HG02938 (cell line): Measurements from ENCODE around the gene TTC7B.

Experiments used
- ATAC-seq: cut with Tn5 transposase; IDR thresholded peaks from one replicate; pipeline ENCODE4 v1.9.1; 2021; ENCODE audit warnings: mild to moderate bottlenecking, moderate library complexity; ENCODE audit not compliant: unreplicated experiment

Gene TTC7B

GRCh38 chr14:90652626-90653025 is 163.6 kb downstream of the TTC7B start:
- no peak for ATAC-seq

GRCh38 chr14:90651976-90652560 is 164.2 kb downstream of the TTC7B start:
- no peak for ATAC-seq

GRCh38 chr14:90651271-90651804 is 164.9 kb downstream of the TTC7B start:
- ATAC-seq: no peak

- no peak for ATAC-seq
These were observed 166.6 kb downstream of the TTC7B start for GRCh38 chr14:90649557-90650135.

GRCh38 chr14:90649083-90649482 is 167.1 kb downstream of the TTC7B start:
- ATAC-seq: no peak

- ATAC-seq: no peak
These were observed 167.8 kb downstream of the TTC7B start for GRCh38 chr14:90648421-90648820.

- no peak for ATAC-seq
These were observed 168.7 kb downstream of the TTC7B start for GRCh38 chr14:90647473-90648005.

GRCh38 chr14:90645842-90646443 is 170.3 kb downstream of the TTC7B start:
- ATAC-seq: no peak

GRCh38 chr14:90644882-90645281 is 171.3 kb downstream of the TTC7B start:
- no peak for ATAC-seq

- no peak for ATAC-seq
These were observed 172.1 kb downstream of the TTC7B start for GRCh38 chr14:90643982-90644670.

- ATAC-seq: no peak
These were observed 173.9 kb downstream of the TTC7B start for GRCh38 chr14:90642244-90642717.

- no peak for ATAC-seq
These were observed 174.5 kb downstream of the TTC7B start for GRCh38 chr14:90641615-90642243.

- ATAC-seq: no peak
These were observed 175.1 kb downstream of the TTC7B start for GRCh38 chr14:90641168-90641567.

- ATAC-seq: no peak
These were observed 176.6 kb downstream of the TTC7B start for GRCh38 chr14:90639641-90640040.

GRCh38 chr14:90632871-90633270 is 183.4 kb downstream of the TTC7B start:
- no peak for ATAC-seq

- ATAC-seq: no peak
These were observed 183.8 kb downstream of the TTC7B start for GRCh38 chr14:90632451-90632850.

- ATAC-seq: no peak
These were observed 185.9 kb downstream of the TTC7B start for GRCh38 chr14:90630171-90630806.

GRCh38 chr14:90629471-90629870 is 186.8 kb downstream of the TTC7B start:
- ATAC-seq: no peak

- ATAC-seq: no peak
These were observed 187.4 kb downstream of the TTC7B start for GRCh38 chr14:90628825-90629224.

- ATAC-seq: no peak
These were observed 188.8 kb downstream of the TTC7B start for GRCh38 chr14:90627478-90627877.
